DND-41 (cell line): Measurements from ENCODE around the gene ANKLE1.

Source experiments
- EZH2 ChIP-seq: IDR thresholded peaks from 3 replicates; pipeline ENCODE4 v1.6.1; 2012; ENCODE audit warnings: borderline replicate concordance, low read depth, mild to moderate bottlenecking, moderate library complexity, low read length, inconsistent platforms; ENCODE audit not compliant: severe bottlenecking
- TF ChIP-seq, protein P1 (sequence below): IDR thresholded peaks from 2 replicates; pipeline ENCODE4 v1.5.1; 2012; ENCODE audit warnings: borderline replicate concordance, low read length, moderate library complexity, mild to moderate bottlenecking; ENCODE audit not compliant: poor library complexity, severe bottlenecking; ENCODE audit errors: extremely low read depth

DNA sequence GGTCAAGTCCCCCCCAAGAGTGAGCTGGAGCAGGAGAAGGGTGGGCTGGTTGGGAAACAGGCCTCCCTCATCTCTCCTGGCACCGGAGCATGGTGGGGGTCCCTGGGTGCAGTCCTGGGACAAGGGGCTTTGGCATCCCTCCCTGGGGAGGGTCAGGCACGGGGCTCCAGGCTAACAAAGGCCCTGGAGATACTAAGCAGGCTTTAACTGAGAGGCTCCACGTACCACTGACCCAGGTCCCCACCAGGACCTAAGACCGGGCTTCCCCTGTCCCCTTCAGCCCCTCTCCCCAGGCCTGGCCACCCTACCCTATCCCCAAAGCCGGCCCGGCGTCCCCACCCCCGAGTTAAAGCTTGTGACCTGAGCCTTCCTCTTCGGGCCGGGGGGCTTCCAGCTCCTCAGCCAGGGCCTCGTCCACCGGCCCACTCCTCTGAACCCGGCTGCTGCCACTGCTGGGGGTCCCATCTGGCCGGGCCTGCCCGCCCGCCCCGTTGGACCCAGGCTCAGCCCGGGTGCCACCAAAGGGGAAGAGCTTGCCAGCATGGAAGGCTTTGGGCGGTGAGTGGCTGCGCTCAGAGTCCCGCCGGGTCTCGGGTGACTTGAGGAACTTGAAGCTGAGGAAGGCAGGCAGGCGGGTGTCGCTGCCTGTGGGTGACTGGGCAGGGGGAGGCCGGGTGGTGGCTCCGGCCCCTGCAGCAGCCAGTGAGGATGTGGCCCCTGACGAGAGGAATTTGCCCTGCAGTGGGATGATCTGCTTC, 42.8 kb downstream of the ANKLE1 start:
- no peak for TF ChIP-seq EZH2
- TF ChIP-seq, protein P1, sequence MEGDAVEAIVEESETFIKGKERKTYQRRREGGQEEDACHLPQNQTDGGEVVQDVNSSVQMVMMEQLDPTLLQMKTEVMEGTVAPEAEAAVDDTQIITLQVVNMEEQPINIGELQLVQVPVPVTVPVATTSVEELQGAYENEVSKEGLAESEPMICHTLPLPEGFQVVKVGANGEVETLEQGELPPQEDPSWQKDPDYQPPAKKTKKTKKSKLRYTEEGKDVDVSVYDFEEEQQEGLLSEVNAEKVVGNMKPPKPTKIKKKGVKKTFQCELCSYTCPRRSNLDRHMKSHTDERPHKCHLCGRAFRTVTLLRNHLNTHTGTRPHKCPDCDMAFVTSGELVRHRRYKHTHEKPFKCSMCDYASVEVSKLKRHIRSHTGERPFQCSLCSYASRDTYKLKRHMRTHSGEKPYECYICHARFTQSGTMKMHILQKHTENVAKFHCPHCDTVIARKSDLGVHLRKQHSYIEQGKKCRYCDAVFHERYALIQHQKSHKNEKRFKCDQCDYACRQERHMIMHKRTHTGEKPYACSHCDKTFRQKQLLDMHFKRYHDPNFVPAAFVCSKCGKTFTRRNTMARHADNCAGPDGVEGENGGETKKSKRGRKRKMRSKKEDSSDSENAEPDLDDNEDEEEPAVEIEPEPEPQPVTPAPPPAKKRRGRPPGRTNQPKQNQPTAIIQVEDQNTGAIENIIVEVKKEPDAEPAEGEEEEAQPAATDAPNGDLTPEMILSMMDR: no peak
